ENCODE results near the gene MEGF6. TPM values are rescaled to one million over a fixed set of nuclear protein-coding genes. Genes with fewer than 3 reads are reported as not detected.

Gene MEGF6
- total RNA-seq, 1 experiment from 2014 or later: 2.0 TPM

GRCh38 chr1:3451994-3452865 lies 159.1 kb downstream of the MEGF6 start:
- no peak for DNase-seq (ENCODE audit: low read depth in 1 of 2, low spot score in 2 of 2)
- Histone ChIP-seq H3K27me3 (replicated peaks) (peaks cover 16% of the 10 kb centered on the region), H3K27ac (no peak overlapping the region)

GRCh38 chr1:3450983-3451382 lies 160.3 kb downstream of the MEGF6 start:
- Histone ChIP-seq H3K27ac (no peak overlapping the region), H3K27me3 (replicated peaks) (peaks cover 16% of the 10 kb centered on the region), H3K9me3 (replicated peaks) (0 out of 2 replicates have a peak, but pooled peaks cover 4% of the 10 kb centered on the region), H3K36me3 (no peaks in the 10 kb centered on the region), H3K4me3 (no peak overlapping the region), H3K4me1 (replicated peaks) (peaks cover 20% of the 10 kb centered on the region)
- DNase-seq (ENCODE audit: low read depth in 1 of 2, low spot score in 2 of 2): no peak

More at GRCh38 chr1:3451994-3452865, 159.1 kb downstream of the MEGF6 start:
- H3K9me3 ChIP-seq (replicated peaks): 0 out of 2 replicates have a peak, but pooled peaks cover 4% of the 10 kb centered on the region
- H3K36me3 ChIP-seq: no peaks in the 10 kb centered on the region
- no peak overlapping the region for H3K4me3 ChIP-seq
- H3K4me1 ChIP-seq (replicated peaks): peaks cover 20% of the 10 kb centered on the region

GRCh38 chr1:3450202-3450863 lies 161.0 kb downstream of the MEGF6 start:
- H3K9me3 ChIP-seq (replicated peaks): 0 out of 2 replicates have a peak, but pooled peaks cover 4% of the 10 kb centered on the region
- DNase-seq (ENCODE audit: low read depth in 1 of 2, low spot score in 2 of 2): no peak
- H3K4me1 ChIP-seq (replicated peaks): peaks cover 20% of the 10 kb centered on the region
- H3K4me3 ChIP-seq: no peak overlapping the region
- H3K27ac ChIP-seq: no peak overlapping the region
- peaks cover 16% of the 10 kb centered on the region for H3K27me3 ChIP-seq (replicated peaks)
- no peaks in the 10 kb centered on the region for H3K36me3 ChIP-seq

- H3K27ac ChIP-seq: no peak overlapping the region
- H3K9me3 ChIP-seq (replicated peaks): 0 out of 2 replicates have a peak, but pooled peaks cover 4% of the 10 kb centered on the region
- no peaks in the 10 kb centered on the region for H3K36me3 ChIP-seq
- peaks cover 30% of the 10 kb centered on the region for H3K27me3 ChIP-seq (replicated peaks)
- peaks cover 3% of the 10 kb centered on the region; the same call in 1 of the 2 replicates for H3K4me1 ChIP-seq (replicated peaks)
- DNase-seq (ENCODE audit: low read depth in 1 of 2, low spot score in 2 of 2): no peak
- no peak overlapping the region for H3K4me3 ChIP-seq
These were observed 166.6 kb downstream of the MEGF6 start for GRCh38 chr1:3444736-3445135.

GRCh38 chr1:3444298-3444697 lies 167.0 kb downstream of the MEGF6 start:
- H3K27me3 ChIP-seq (replicated peaks): peaks cover 30% of the 10 kb centered on the region
- no peak for DNase-seq (ENCODE audit: low read depth in 1 of 2, low spot score in 2 of 2)
- H3K4me3 ChIP-seq: no peak overlapping the region
- peaks cover 3% of the 10 kb centered on the region; the same call in 1 of the 2 replicates for H3K4me1 ChIP-seq (replicated peaks)
- 0 out of 2 replicates have a peak, but pooled peaks cover 4% of the 10 kb centered on the region for H3K9me3 ChIP-seq (replicated peaks)
- H3K36me3 ChIP-seq: no peaks in the 10 kb centered on the region
- H3K27ac ChIP-seq: no peak overlapping the region

GRCh38 chr1:3443807-3444206 lies 167.5 kb downstream of the MEGF6 start:
- Histone ChIP-seq H3K27me3 (replicated peaks) (peaks cover 28% of the 10 kb centered on the region), H3K36me3 (no peaks in the 10 kb centered on the region), H3K9me3 (replicated peaks) (0 out of 2 replicates have a peak, but pooled peaks cover 4% of the 10 kb centered on the region), H3K4me3 (no peak overlapping the region), H3K27ac (no peak overlapping the region), H3K4me1 (replicated peaks) (peaks cover 3% of the 10 kb centered on the region; the same call in 1 of the 2 replicates)
- DNase-seq (ENCODE audit: low read depth in 1 of 2, low spot score in 2 of 2): no peak

- Histone ChIP-seq H3K4me3 (no peak overlapping the region), H3K27me3 (replicated peaks) (peaks cover 22% of the 10 kb centered on the region), H3K4me1 (replicated peaks) (peaks cover 3% of the 10 kb centered on the region; the same call in 1 of the 2 replicates), H3K27ac (no peak overlapping the region), H3K9me3 (replicated peaks) (0 out of 2 replicates have a peak, but pooled peaks cover 4% of the 10 kb centered on the region), H3K36me3 (no peaks in the 10 kb centered on the region)
- no peak for DNase-seq (ENCODE audit: low read depth in 1 of 2, low spot score in 2 of 2)
These were observed 168.4 kb downstream of the MEGF6 start for GRCh38 chr1:3442901-3443300.

GRCh38 chr1:3442331-3442730 lies 169.0 kb downstream of the MEGF6 start:
- peaks cover 3% of the 10 kb centered on the region; the same call in 1 of the 2 replicates for H3K4me1 ChIP-seq (replicated peaks)
- no peak overlapping the region for H3K27ac ChIP-seq
- H3K4me3 ChIP-seq: no peak overlapping the region
- H3K9me3 ChIP-seq (replicated peaks): 0 out of 2 replicates have a peak, but pooled peaks cover under 1% of the 10 kb centered on the region
- H3K36me3 ChIP-seq: no peaks in the 10 kb centered on the region
- no peak for DNase-seq (ENCODE audit: low read depth in 1 of 2, low spot score in 2 of 2)
- peaks cover 17% of the 10 kb centered on the region for H3K27me3 ChIP-seq (replicated peaks)

- H3K4me1 ChIP-seq (replicated peaks): peaks cover 3% of the 10 kb centered on the region; the same call in 1 of the 2 replicates
- H3K9me3 ChIP-seq (replicated peaks): no peaks in the 10 kb centered on the region
- no peak overlapping the region for H3K27ac ChIP-seq
- DNase-seq (ENCODE audit: low read depth in 1 of 2, low spot score in 2 of 2): no peak
- H3K4me3 ChIP-seq: no peak overlapping the region
- peaks cover 17% of the 10 kb centered on the region for H3K27me3 ChIP-seq (replicated peaks)
- no peaks in the 10 kb centered on the region for H3K36me3 ChIP-seq
These were observed 169.4 kb downstream of the MEGF6 start for GRCh38 chr1:3441880-3442279.

GRCh38 chr1:3441410-3441847 lies 169.9 kb downstream of the MEGF6 start:
- no peak for DNase-seq (ENCODE audit: low read depth in 1 of 2, low spot score in 2 of 2)
- Histone ChIP-seq H3K36me3 (no peaks in the 10 kb centered on the region), H3K4me1 (replicated peaks) (peaks cover 3% of the 10 kb centered on the region; the same call in 1 of the 2 replicates), H3K27me3 (replicated peaks) (peaks cover 17% of the 10 kb centered on the region), H3K4me3 (no peak overlapping the region), H3K9me3 (replicated peaks) (no peaks in the 10 kb centered on the region), H3K27ac (no peak overlapping the region)

GRCh38 chr1:3440711-3441409 lies 170.4 kb downstream of the MEGF6 start:
- no peak overlapping the region for H3K27ac ChIP-seq
- DNase-seq (ENCODE audit: low read depth in 1 of 2, low spot score in 2 of 2): no peak

GRCh38 chr1:3440300-3440681 lies 171.0 kb downstream of the MEGF6 start:
- no peaks in the 10 kb centered on the region for H3K9me3 ChIP-seq (replicated peaks)
- peaks cover 3% of the 10 kb centered on the region; the same call in 1 of the 2 replicates for H3K4me1 ChIP-seq (replicated peaks)
- peaks cover 17% of the 10 kb centered on the region for H3K27me3 ChIP-seq (replicated peaks)
- H3K4me3 ChIP-seq: no peak overlapping the region
- no peak for DNase-seq (ENCODE audit: low read depth in 1 of 2, low spot score in 2 of 2)
- H3K36me3 ChIP-seq: no peaks in the 10 kb centered on the region
- H3K27ac ChIP-seq: no peak overlapping the region

More at GRCh38 chr1:3440711-3441409, 170.4 kb downstream of the MEGF6 start:
- Histone ChIP-seq H3K4me1 (replicated peaks) (peaks cover 3% of the 10 kb centered on the region; the same call in 1 of the 2 replicates), H3K4me3 (no peak overlapping the region), H3K9me3 (replicated peaks) (no peaks in the 10 kb centered on the region), H3K27me3 (replicated peaks) (peaks cover 17% of the 10 kb centered on the region), H3K36me3 (no peaks in the 10 kb centered on the region)
